GM10248 (cell line): ENCODE data around the gene SURF1.

Source experiments
- CTCF ChIA-PET: fragments of 300-600 bp; sonication (Branson Sonifier 250); formaldehyde crosslinking; extraction: SDS; loops from one replicate; lab custom pipeline; 2021; ENCODE audit warnings: antibody characterized with exemption; lab: Yijun Ruan, JAX
- POLR2A ChIA-PET: fragments of 350-650 bp; sonication (Branson Sonifier 250); formaldehyde crosslinking; extraction: SDS; loops from one replicate; lab custom pipeline; 2020; ENCODE audit warnings: antibody characterized with exemption; lab: Yijun Ruan, JAX
- DNase-seq: peaks from one replicate; pipeline ENCODE4 v3.0.0; 2012; ENCODE audit errors: extremely low spot score
- CTCF ChIP-seq: IDR thresholded peaks from 2 replicates; pipeline ENCODE4 v1.5.1; 2012; ENCODE audit warnings: mild to moderate bottlenecking, low read depth; ENCODE audit errors: extremely low read depth, missing control alignments, control extremely low read depth

SURF1 gene

GRCh38 chr9:133360400-133361393, 4.4 kb upstream of the SURF1 start:
- ChIA-PET CTCF (interaction anchor here (0.8 to 3.3 kb wide), 3 partner anchors 10 to 31 kb away, joined by 3 to 22 read pairs (median 4); no protein-coding TSS in a partner anchor), POLR2A (interaction anchor here (0.6 to 1.6 kb wide), 3 partner anchors 9 to 674 kb away, joined by 3 to 6 read pairs (median 5); no protein-coding TSS in a partner anchor)
- DNase-seq: no peak
- no peak for TF ChIP-seq CTCF

GRCh38 chr9:133359399-133360175, 3.3 kb upstream of the SURF1 start:
- ChIA-PET CTCF (interaction anchor here (0.8 to 3.3 kb wide), 4 partner anchors 8 to 30 kb away, joined by 3 to 22 read pairs (median 4); no protein-coding TSS in a partner anchor), POLR2A (interaction anchor here (0.6 to 1.6 kb wide), 2 partner anchors 11 to 673 kb away, joined by 3 to 5 read pairs; no protein-coding TSS in a partner anchor)
- no peak for TF ChIP-seq CTCF
- no peak for DNase-seq

- no peak for TF ChIP-seq CTCF
- no peak for DNase-seq
- CTCF ChIA-PET: interaction anchor here (1.9 kb wide), 1 partner anchor 9 kb away, joined by 6 read pairs; no protein-coding TSS in a partner anchor
- POLR2A ChIA-PET: interaction anchor here (1.9 to 2.8 kb wide), 2 partner anchors 9 to 10 kb away, joined by 9 to 14 read pairs; partner anchors contain the start of genes MED22 and RPL7A
These were observed 1.4 kb upstream of the SURF1 start for GRCh38 chr9:133357656-133358055.

GRCh38 chr9:133355881-133356357, 368 bp downstream of the SURF1 start:
- peak; percentile 2 for TF ChIP-seq CTCF
- no peak for DNase-seq
- POLR2A ChIA-PET: interaction anchor here (0.7 to 4.8 kb wide), 5 partner anchors 8 to 90 kb away, joined by 3 to 21 read pairs (median 9); partner anchors contain the start of genes MED22 and RPL7A
- CTCF ChIA-PET: interaction anchor here (1.1 to 1.9 kb wide), 6 partner anchors 10 to 209 kb away, joined by 3 to 12 read pairs (median 4); no protein-coding TSS in a partner anchor

GRCh38 chr9:133354766-133355165, 1.5 kb downstream of the SURF1 start:
- TF ChIP-seq CTCF: no peak
- no peak for DNase-seq
- ChIA-PET CTCF (interaction anchor here (1.1 to 1.7 kb wide), 2 partner anchors 22 to 132 kb away, joined by 3 to 4 read pairs; no protein-coding TSS in a partner anchor), POLR2A (interaction anchor here (4.8 kb wide), 1 partner anchor 17 kb away, joined by 21 read pairs; no protein-coding TSS in a partner anchor)
